NCI-H2081 (cell line): ENCODE measurements around the gene WNT9A.

Experiments
- DNase-seq, 2 experiments: peaks; one replicate each; lab custom pipeline; 2025; lab: John Stamatoyannopoulos, UW

The WNT9A gene

DNA sequence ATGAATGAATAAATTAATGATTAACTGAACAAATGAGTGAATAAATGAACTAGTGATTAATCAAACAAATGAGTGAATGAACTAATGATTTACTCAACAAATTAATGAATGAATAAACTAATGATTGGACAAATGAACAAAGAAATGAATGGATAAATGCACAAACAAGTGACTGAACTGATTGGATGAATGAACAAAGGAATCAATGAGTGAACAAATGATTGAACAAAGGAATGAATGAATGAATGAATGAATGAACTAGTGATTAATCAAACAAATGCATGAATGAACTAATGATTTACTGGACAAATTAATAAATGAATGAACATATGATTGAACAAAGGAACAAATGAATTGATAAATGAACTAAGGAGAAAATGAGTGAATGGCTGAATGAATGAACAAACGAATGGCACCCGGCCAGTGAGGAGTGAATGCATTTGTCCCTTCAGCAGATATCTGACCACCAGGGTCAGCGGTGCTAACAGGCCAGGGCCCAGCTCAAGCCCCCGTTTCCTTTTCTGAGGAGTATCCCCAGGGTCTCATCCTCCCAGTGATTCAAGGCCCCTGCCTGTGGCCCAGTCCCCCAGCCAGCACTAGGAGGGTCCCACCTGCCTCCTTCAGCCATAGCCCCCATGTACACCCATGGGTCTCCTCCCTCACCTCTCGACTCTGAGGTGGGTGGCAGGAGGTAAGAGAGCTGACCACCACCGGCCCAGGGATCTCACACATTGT is 49.9 kb downstream of the WNT9A start:
- no peak for DNase-seq

DNA sequence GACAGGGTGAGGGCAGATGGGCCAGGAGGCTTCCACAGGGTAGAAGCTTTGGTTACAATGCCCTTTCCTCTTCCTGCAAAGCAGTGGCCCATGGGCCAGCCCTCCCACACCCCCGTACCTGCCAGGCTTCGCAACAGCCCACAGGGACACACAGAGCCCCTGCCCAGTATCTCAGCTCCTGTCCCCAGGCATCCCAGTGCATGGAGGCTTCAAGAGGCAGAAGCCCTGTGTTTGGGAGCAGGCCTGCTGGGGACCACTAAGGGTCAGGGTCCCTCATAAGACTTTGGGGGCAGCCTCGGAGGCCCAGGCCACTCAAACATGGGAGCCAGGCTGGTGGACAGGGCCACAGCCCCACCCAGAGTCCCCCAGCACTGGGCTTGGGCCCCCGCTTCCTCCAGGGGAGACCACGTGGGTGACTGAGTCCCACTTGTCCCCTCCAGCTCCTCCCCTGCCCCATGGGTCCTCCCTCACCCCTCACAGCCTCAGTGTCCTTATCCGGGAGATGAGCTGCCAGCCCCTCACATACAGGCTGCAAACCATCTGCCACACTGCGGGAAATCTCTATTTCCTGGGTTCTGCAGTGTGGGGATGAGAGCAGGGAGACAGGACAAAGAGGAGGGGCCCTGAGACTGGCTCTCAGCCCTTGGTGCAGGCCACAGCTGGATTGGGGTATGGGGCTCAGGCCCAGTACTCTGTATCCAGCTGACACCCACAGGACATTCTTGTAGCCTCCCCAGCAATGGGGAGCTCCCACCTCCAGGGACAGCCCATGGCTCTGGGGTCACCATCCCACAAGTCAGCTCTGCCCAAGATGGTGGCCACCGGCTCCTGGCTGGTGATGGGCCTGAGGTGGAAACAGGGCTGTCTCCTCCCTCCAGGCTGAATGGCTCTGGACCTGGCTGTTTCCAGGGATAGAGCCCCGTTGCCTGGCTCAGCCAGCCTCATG is 50.7 kb downstream of the WNT9A start:
- no peak for DNase-seq

DNA sequence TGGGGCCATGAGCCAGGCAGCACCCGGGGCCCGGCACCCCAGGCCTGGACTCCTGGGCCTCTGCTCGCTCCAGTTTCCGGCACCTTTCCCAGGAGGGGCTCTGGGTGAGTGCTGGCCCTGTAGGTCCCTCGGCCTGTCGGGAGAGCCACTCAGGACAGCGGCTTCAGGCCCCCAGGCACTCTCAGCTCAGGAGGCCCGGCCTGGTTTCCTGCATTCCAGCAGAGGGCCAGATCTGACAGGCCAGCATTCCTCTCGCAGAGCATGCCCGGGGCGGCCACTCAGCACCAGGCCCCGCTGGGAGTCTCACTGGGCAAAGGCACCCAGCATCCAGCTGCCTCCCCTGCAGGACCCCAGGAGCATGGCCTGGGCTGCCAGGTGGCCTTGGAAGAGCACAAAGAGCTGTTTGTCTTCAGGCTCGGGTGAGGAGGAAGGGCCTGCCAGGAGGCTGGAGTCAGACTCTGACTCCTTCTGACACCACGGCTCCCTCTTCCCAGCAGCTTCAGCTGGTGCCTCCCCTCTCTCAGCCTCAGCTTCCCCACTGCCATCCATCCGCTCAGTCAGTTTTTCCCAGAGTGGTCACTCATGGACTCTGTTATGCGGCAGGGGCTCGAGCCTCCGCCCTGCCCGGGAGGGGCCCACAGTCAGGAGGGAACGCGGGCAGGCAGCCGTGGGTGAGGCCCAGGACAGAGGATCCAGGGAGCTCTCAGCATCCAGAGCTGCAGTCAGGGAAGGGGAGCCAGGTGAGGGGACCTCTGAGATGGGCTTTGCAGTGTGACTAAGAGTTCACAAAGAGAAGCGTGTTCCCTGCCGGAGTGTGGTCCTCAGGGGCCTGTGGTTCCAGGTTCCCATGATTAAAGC is 51.7 kb downstream of the WNT9A start:
- DNase-seq = no peak

DNA sequence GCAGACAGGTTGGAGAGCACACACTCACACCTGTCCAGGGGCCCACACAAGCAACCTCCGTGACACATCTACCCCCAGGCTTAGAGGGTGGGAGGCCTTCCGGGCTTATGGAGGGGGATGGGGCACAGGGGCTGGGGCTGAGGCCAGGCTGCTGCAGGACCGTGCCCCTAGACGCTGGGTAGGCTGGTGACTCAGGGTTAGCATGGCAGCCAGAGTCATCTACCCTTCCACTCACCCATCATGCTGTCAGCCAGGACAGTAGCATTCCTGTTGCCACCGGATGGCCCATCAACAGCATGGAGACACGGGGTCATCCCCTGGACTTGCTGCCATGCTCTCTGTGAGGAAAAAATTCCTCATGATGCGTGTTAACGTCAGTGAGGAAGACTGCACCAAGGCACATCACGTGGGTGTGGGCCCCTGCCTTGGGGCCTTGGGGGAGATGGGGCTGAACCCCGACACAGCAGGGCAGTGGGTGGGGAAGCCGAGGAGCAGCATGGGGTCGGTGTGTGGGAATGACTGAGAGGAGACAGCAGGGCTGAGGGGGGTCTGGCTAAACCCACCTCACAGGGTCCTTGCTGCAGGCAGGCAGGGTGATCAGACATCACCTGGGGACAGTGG is 52.8 kb downstream of the WNT9A start:
- DNase-seq = no peak

DNA sequence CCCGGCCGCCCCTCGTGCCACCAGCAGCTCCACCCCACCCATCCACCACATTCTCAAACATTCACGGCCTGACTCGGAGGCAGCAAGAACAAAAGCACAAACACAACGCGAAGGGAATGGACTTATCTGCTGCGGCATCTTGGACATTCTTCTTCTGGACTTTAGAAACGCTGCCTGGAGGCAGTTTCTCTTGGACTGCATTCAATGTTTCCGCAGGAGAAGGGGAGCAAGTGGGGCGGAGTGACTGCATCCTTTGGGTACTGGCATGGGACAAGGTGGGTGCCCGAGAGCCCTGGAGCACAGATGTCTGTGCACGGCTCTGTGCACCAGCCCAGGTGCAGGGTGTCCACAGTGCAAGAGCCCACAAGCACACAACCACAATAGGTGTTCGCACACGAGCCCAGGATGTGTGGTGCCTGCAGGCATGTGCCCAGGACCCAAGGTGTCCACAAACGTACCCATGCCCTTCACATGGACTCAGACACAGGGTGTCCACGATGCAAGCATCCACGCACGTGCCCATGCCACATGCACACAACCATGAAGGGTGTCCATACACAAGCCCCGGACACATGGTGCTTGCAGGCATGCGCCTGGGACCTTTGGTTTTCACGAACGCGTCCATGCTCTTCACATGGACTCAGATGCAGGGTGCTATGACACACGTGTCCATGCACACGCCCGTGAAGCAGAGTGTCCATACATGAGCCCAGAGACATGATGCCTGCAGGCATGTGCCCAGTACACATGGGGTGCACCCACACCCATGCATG is 53.6 kb downstream of the WNT9A start:
- DNase-seq = no peak

DNA sequence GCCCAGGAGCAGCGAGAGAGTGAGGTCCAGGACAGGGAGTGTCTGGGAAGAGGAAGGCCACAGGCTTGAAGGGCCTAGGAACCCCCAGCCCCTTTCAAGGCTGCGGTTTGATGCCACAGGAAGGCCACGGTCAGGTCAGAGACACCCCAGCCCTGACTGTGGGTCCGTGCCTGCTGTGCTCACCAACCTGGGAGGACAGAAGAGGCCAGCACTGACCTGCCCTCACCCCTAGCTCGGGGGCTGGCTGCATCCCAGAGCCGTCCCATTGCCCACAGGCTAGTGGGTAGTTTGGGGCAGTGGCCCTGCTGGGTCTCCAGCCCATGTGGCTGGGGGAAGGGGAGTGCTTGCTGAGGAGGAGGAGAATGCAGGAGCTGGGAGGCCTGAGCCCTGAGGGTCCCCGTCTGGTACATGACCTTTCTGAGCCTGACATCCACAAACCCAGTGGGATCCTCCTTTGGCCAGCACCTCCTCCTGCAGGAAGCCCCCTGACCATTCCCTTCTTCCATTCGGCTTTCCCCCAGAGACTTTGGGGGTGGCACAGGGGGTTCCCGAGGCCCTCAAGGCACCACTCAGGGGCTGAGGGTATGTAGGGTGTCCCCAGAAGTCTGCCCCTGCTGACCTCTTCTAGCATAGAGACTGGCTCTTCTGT is 54.3 kb downstream of the WNT9A start:
- no peak for DNase-seq

DNA sequence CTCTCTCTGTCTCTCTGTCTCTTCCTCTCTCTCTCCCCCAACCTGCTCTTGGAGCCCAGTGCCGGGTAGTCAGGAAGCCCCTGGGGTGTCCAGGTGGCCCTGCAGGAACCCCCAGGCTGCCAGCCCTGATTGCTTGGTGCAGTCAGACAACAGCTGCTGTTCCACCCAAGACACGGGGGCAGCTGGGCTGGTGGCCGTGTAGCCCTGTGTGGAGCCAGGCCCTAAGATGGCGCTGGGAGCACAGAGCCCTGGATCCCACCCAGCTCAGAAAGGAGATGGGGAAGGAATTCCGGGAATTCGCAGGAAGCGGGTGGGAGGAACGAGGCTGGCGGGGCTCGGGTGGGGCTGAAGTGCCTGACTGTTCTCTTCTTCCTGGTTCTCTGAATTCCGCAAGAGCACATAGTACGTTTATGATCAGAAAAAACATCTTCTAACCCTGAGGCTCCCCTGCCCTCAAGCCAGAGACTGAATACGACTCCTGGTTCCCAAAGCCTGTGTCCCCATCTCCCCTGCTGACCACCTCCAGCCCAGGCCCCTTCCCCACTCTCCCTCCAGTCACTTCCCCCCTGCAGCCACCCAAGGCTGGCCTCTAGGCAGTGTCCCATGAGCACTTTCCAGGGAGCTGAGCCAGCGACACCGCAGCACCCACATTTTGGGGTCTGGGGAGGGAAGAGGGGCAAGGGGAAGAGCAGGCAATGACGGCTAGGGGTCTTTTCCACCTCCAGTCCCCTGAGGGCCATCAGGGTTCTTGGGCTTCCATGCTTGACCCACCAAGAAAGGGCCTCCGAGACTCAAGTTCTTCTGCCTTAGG is 55.0 kb downstream of the WNT9A start:
- no peak for DNase-seq

DNA sequence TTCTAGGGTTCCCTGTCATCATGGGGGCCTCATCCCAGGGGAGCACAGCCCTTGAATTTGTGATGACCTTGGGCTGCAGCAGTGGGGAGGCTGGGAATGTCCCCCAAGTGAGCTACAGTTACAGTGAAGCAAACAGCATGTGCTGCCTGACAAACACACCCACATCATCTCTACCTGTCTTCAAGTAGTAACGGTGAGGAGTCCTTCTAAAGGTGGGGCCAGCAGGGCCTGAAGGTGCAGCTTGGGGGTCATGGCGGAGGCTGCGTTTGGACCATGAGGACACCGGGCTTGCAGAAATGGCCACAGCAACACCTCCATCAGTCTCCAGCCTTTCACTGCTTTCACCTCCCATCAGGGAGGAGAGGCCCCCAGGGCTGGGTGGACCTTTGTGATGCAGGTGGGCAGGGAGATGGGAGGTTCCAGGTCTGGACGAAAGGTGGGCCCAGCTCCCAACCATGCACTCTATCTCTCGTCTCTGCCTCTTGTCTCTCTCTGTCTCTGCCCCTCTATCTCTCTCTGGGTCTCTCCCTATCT is 55.7 kb downstream of the WNT9A start:
- no peak for DNase-seq

DNA sequence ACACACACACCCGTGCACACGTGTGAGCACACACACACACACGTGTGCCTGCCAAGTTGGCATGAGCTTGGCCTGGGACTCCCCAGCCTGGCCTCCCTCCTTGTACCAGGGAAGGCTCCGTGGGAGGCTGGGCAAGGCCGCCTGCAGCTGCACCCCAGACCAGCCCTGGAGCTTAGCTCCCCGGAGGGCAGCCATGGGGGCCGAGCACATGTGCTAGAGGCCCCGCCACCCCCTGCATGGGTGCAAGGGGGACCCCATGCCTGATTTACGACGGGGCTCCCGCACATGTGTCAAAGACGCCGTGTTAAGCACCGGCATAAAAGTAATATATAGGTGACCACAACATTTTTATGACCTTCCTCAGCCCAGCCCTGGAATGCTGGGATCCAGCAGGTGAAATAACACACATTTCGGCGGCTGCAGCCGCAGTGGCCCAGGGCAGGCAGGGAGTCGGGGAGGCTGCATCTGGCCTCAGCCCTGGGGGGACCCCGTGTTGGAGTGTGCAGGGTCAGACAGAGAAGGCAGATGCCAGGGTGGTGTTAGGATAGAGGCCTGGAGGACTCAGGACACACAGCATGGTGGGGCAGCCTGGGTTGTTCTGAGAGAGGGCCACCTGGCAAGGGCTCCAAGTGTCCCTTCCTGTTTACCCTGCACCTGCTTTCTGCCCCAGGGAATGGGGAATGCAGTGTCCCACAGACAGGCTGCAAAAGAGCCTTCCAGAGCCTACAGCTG is 56.3 kb downstream of the WNT9A start:
- DNase-seq = no peak

DNA sequence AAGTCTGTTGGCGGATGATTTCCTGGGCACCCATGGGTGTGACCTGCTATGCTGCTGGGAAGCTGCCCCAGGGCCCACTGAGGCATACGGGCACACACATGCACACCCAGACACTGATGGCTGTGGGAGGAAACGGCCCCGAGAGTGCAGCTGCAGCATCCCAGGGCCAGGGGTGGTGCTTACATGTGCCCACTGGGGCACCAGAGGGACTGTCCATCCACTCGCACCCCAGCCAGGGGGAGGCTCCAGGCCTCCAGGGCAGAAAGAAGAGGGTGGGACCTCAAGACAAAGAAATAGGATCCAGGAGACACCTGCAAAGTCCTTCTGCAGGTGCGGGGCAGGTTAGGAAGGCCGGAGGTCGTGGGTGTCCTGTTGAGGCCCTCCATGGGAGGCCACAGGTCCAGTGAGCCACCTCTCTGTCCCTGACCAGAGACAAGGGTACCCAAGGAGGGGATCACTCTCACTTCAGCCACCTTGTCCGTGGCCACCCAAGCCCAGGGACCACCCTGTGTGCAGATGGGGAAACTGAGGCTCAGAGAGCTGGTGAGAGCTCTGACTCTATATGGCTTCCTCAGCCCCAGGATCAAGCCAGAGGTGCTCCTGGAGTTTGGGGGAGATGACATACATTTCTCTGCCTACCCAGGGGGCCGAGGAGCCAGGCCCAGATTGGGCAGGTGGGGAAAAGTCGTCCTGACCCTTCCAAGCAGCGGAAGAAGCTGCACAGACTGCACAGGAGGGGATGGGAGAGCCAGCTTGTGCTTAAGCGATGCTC is 57.1 kb downstream of the WNT9A start:
- no peak for DNase-seq

DNA sequence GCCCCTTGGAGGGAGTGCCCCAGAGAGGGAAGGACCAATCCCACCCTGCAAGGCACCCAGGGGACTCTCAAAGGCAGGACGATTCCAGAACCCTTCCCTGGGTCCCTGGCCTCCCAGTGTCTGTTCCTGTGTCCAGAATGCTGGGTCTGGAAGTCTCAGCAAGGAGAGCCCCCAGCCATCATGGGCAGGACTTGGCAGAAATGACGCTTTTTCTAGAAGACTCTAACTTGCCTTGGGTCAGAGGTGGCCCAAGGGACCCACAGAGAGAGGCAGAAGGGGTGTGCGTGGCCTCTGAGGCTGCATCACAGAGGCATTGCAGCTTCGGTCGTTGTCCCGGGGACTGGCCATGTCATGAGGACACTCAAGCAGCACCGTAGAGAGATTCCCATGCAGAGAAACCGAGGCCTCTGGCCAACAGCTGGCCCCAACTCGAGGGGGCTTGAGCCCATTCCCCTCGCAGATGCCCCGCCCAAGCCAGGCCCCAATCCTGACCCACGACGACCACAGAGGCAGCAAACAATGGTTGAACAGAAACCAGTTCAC is 57.8 kb downstream of the WNT9A start:
- no peak for DNase-seq

DNA sequence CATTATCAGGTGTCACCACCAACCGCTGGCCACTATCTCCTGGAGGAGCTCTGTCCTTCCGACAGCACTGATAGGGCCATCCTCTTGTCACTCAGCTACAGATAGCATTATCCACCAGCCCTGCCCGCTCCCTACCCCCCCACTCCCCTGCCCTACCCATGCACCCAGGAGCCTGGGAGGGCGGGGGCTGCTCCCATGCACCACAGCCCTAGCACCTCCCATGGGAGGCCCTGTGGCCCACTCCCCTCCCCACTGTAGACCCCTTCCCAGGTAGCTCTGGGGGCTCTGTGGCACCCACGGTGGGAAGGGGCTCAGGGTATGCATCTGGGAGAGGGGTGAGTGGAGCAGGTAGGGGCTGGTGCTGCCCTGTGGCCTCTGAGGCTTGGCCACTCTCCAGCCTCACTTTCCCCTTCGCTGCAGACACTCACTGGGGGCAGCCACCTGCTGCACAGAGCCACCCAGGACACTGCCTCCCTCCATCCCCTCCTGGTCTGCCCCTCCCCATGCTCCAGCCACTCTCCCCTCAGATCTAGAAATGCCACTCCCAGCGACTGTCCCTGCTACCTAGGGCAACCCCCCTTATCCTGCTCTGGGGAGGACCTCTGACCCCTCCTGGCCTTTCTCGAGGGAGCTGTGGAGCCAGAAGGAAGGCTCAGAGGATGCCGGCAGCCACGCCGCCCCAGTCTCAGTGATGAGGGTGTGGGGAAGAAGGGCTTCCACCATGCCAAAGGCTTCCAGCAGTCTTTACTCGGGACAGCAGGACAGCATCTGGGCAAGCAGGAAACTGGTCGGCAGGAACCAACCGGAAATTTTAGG is 58.5 kb downstream of the WNT9A start:
- no peak for DNase-seq

DNA sequence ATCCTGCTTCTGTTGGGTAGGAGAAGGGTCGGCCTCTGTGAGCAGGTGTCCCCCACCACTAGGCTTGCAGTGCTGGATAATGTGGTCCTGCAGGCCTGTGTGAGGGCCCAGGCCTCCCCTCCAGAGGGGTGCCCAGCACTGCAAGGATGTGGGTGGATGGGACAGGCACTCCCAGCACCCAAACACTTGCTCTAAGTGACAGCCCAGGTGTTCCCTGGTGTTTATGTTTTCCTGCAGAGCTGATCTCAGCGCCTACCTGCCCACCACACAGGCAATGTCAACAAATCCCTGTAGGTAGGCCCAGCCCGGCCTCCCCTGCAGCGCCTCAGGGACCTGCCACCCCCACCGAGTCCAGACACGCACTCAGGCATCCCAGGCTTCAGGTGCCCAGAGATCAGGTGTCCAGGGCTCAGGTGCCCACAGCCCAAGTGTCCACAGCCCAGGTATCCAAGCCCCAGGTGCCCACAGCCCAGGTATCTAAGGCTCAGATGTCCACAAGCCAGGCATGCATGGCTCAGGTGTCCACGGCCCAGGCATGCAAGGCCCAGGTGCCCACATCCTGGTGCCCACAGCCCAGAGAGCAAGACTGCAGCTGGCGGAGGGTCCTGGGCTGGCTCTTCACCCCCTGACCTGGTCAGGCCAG is 59.2 kb downstream of the WNT9A start:
- no peak for DNase-seq

DNA sequence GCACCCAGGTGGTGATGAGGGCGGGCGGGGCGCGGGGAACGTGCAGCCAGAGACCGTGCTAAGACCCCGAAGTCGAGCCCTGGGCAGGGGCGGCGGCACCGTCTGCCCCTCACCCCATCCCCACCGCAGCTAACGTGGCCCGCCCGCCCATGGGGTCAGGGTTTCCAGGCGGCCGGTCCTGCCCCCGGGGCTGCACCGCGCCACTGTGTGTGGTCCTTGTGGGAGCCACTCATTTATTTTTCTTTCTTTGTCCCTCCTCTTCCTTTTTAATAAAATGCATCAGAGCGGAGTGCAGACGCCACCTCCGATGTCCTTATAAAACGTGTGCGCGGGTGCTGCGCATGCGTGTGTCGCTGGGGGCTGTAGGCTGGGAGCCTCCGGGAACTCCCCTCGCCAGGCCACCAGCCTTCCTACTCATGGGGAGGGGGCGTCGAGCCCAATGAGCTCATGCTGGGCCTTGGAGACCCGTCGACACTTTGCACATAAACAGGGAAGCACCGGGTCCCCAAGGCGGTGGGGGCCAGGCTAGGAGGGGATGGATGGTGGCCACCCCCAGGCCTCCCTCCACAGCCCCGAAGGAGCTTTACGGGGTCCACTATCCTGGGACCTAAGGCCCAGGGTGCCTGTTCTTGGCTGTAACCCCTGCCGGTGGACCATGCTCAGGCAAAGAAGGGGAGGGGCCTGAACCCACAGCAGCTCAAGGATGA is 59.9 kb downstream of the WNT9A start:
- DNase-seq = no peak

DNA sequence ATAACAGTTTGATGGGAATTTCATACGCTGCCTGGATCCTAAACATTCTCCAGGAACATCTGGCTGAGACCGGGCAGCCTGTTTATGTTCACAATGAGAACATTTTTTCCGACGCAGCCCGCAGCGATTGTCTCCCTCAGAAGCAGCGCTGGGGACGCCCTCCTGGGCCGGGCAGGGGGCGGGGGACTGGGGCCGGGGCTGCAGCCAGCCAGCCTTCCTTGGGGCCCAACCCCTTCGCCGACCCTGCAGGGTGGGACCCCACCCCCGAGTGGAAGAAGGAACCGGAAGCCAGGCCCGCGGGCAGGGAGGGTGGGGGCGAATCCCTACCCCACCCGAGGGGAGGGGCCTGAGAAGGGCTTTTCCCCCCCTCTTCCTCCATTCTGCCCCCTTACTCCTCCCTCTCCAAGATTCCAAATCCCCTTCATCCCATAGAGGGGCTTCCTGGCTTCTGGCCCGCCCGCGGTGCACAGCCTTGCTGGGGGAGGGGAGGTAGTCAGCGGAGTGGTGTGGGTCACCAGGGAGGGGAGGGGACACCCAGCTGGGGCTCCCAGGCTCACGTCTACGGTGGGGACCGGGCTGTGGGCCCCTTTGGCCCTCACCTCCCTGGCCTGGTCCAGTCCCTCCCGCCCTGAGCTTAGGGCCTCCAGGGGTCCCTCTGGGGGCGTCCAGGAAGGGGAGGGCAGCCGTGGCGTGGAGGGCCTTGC is 60.6 kb downstream of the WNT9A start:
- no peak for DNase-seq
